Upper lobe of left lung (tissue), 6 donors: ENCODE data around the gene WNT5B. TPM values are rescaled to one million over a fixed set of nuclear protein-coding genes. Genes with fewer than 3 reads are reported as not detected.
A peak's percentile ranks its signal among the peaks of the same experiment; 100 is the strongest.

ENCODE experiments used
- ATAC-seq, 2 donors: fragments of 200-7000 bp; cut with Tn5 transposase; one replicate each; pipeline ENCODE4 v1.9.1; 2022; ENCODE audit warnings: mild to moderate bottlenecking in 2 of 2, moderate library complexity in 2 of 2; ENCODE audit not compliant: low FRiP score in 2 of 2
- DNase-seq, 2 donors: peaks; one replicate each; pipeline ENCODE4 v3.0.0-alpha.2; 2019 to 2020
- H3K27ac ChIP-seq, 4 donors: fragments of 200-600 bp; sonication (generic); one replicate each; pipeline ENCODE4 v1.5.1; 2016 to 2019
- H3K27me3 ChIP-seq, 4 donors: fragments of 200-600 bp; sonication (generic); one replicate each; pipeline ENCODE4 v1.5.1; 2017 to 2019
- H3K36me3 ChIP-seq, 4 donors: fragments of 200-600 bp; sonication (generic); one replicate each; pipeline ENCODE4 v1.5.1; 2016 to 2019
- H3K4me1 ChIP-seq, 4 donors: fragments of 200-600 bp; sonication (generic); one replicate each; pipeline ENCODE4 v1.5.1; 2018 to 2019
- H3K4me3 ChIP-seq, 4 donors: fragments of 200-600 bp; sonication (generic); one replicate each; pipeline ENCODE4 v1.5.1; 2017 to 2019; ENCODE audit warnings: mild to moderate bottlenecking in 2 of 4, moderate library complexity in 1 of 4
- H3K9me3 ChIP-seq, 4 donors: fragments of 200-600 bp; sonication (generic); one replicate each; pipeline ENCODE4 v1.5.1; 2018 to 2019
- CTCF ChIP-seq, 6 experiments: fragments of 450-650 bp in 4 of 6; fragments of 200-600 bp in 2 of 6; sonication (generic) in 2 of 6; IDR thresholded peaks; one replicate each; pipeline ENCODE4 v1.5.1; 2016 to 2019; ENCODE audit warnings: antibody characterized with exemption in 6 of 6
- EP300 ChIP-seq, 4 donors: sonication (generic); formaldehyde crosslinking; IDR thresholded peaks; one replicate each; pipeline ENCODE4 v1.5.1; 2017; ENCODE audit warnings: antibody characterized with exemption in 4 of 4, control low read depth in 2 of 4
- POLR2A ChIP-seq, 4 donors: fragments of 450-650 bp; IDR thresholded peaks; one replicate each; pipeline ENCODE4 v1.5.1; 2016 to 2017; ENCODE audit warnings: antibody characterized with exemption in 4 of 4, mild to moderate bottlenecking in 2 of 4
- POLR2AphosphoS5 ChIP-seq, 2 donors: sonication (generic); formaldehyde crosslinking; IDR thresholded peaks; one replicate each; pipeline ENCODE4 v1.5.1; 2017; ENCODE audit warnings: antibody characterized with exemption in 2 of 2
- WGBS, 2 donors: methylation state at CpG; one replicate each; pipeline ENCODE4 v1.1.5; 2017 to 2018; 5-methylcytosine and 5-hydroxymethylcytosine counted together
- total RNA-seq, 6 donors: library from RNA; depleted of rRNA in 4 of 6; stranded (reverse); fragments of >200 nt in 4 of 6; gene quantifications; one replicate each; pipeline versions ENCODE4 v1.1.0 to v1.2.1, GENCODE V29; 2016 to 2021
- donor health status: DM: no; HTN: no; CAD: no; lungs with moderate emphysema.
- donor health status: DM: no; HTN: yes; CAD: no; lungs with severe emphysema.

The WNT5B gene
- total RNA-seq, 6 donors from 2014 or later = 5.8 to 9.7 (median 7.0) TPM; not detected in 1

DNA sequence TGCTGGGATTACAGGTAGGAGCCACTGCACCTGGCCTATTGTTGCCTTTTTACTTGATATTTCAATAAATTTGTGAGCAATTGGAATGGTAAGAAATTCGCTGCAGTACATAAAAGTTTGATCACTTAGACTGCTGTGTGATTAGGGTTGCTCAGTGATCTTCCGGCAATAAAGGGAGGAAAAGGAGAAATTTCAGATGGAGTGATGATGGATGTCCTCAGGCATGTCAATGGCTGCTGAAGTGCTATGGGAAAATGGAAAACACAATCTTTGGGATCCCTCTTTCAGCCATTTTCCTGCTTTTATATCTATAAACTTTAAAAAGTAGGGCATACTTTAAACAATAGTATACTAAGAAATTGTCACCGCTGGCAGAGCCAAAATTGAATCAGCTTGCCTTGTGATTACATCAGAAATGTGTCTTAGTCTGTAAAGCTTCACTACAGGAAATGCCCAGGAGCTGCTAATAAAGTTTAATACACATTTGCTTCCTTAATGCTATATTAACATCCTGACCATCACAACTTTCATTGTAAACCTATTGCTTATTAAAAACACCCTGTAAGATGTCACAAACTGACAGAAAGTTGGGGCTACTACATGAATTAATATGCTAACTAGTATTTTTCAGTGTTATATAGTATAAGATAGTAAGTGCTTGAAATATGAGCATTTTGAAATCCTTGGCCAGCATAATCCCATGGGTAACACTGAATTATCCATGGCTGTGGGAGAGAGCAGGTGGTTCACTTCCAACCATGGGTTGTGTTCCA lies 20.9 kb upstream of the WNT5B start:
- 80 to 84% methylated on average over 3 of the region's 3 CpGs for WGBS, 2 donors
- Histone ChIP-seq H3K27me3 (no peaks in the 10 kb centered on the region), H3K4me3 (no peak overlapping the region), H3K4me1 (peaks cover 24 to 50% (median 31%) of the 10 kb centered on the region in 4 donors), H3K9me3 (no peaks in the 10 kb centered on the region), H3K27ac (peak overlapping the region in 2 of 4 donors; percentile 51 to 52), H3K36me3 (no peaks in the 10 kb centered on the region)
- TF ChIP-seq POLR2AphosphoS5 (IDR thresholded peaks at IDR 0.05) (no peak), EP300 (IDR thresholded peaks at IDR 0.05) (no peak), POLR2A (IDR thresholded peaks at IDR 0.05) (no peak), CTCF (IDR thresholded peaks at IDR 0.05) (no peak)
- DNase-seq (no peak), ATAC-seq (no peak)

DNA sequence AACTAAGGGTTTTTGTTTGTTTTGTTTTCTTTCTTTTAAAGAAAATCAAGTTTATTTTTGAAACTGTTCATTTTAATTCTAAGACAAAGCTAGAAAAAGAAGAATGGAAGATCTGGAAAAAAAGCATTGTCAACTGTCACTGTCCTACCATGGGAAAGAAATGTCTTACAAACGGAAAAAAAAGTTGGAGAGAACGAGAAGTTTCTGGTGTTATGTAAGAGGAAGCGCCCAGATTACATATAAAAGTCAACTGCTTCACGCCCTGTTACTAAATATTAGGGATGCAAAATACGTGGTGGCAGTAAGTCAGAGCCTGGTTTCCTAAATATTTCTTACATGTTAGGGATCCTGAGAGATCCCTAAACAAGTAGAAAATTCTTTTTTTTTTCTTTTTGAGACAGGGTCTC lies 20.3 kb upstream of the WNT5B start:
- TF ChIP-seq CTCF (IDR thresholded peaks at IDR 0.05) (no peak), EP300 (IDR thresholded peaks at IDR 0.05) (no peak), POLR2AphosphoS5 (IDR thresholded peaks at IDR 0.05) (no peak), POLR2A (IDR thresholded peaks at IDR 0.05) (no peak)
- peaks cover 24 to 50% (median 31%) of the 10 kb centered on the region in 4 donors for H3K4me1 ChIP-seq
- H3K36me3 ChIP-seq = no peaks in the 10 kb centered on the region
- no peak for DNase-seq
- ATAC-seq = no peak
- 29 to 38% methylated on average over 5 of the region's 5 CpGs for WGBS, 2 donors
- no peaks in the 10 kb centered on the region for H3K9me3 ChIP-seq
- peak overlapping the region in 2 of 4 donors; percentile 51 to 52 for H3K27ac ChIP-seq
- H3K4me3 ChIP-seq = no peak overlapping the region
- no peaks in the 10 kb centered on the region for H3K27me3 ChIP-seq

DNA sequence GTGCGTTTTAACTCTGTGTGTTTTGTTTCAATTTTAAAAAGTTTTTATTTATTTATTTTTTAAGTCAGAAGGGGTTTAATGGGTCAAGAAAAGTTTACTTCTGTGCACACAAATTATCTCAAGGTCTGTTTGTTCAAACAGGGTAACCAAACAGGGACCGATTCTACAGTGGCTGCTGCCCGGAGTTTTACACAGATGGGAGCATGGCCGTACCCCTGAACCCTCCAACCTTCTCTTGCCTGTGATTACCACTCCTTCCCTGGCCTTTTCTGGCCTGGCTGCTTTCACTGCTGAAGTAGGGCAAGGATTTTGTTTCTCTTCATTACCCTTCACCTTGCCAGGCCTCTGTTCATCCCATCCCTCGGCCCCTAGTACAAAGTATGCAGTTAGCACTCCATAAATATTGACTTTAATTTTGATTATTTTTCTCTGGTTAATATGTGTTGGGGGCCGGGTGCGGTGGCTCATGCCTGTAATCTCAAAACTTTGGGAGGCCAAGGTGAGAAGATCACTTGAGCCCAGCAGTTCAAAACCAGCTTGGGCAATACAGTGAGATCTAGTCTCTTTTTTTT lies 18.9 kb upstream of the WNT5B start:
- no peaks in the 10 kb centered on the region for H3K36me3 ChIP-seq
- no peak overlapping the region for H3K27ac ChIP-seq
- peaks cover 24 to 48% (median 30%) of the 10 kb centered on the region in 4 donors for H3K4me1 ChIP-seq
- ATAC-seq (no peak), DNase-seq (no peak)
- 76 to 80% methylated on average over 7 of the region's 7 CpGs for WGBS, 2 donors
- no peak overlapping the region for H3K4me3 ChIP-seq
- no peak for TF ChIP-seq POLR2AphosphoS5 (IDR thresholded peaks at IDR 0.05)
- no peak for TF ChIP-seq EP300 (IDR thresholded peaks at IDR 0.05)
- TF ChIP-seq POLR2A (IDR thresholded peaks at IDR 0.05) = no peak
- TF ChIP-seq CTCF (IDR thresholded peaks at IDR 0.05) = no peak
- no peaks in the 10 kb centered on the region for H3K27me3 ChIP-seq
- H3K9me3 ChIP-seq = no peaks in the 10 kb centered on the region

DNA sequence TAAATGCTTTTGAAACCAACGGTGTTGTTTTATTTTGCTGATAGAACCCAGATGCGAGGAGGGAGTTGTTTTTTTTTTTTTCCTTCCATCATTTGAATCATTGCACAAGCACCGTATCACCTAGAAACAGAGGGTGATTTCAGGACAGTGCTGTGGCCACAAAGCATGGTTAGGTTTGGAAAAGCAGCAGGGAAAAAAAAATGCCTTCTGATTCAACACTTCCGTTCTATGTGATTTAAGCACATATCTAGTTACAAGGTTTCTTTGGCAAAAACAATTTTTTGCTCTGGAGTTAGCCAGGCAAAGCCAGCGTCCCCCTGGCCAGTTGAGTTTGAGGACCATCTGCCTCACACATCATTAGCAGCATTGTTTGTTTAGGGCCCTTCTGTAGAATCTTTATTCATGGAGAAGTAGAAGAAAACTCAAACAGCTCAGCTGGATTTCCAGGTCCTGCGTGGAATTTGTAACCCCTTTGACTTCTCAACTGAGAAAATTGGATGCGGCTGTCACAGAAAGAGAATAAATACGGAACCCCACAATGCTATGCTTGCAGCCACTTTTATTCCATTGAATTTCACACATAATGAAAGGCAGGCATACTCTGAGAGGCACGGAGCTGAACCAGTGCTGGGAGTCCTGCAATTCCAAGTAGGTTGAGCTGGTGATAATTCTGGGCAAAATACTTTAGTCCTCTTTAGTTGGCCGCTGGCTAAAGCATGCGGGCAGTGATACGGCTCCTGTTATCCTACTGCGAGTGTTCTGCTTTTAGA lies 17.0 kb upstream of the WNT5B start:
- DNase-seq (no peak), ATAC-seq (no peak)
- Histone ChIP-seq H3K27ac (no peak overlapping the region), H3K9me3 (no peaks in the 10 kb centered on the region), H3K4me3 (no peak overlapping the region), H3K27me3 (no peaks in the 10 kb centered on the region), H3K36me3 (no peaks in the 10 kb centered on the region), H3K4me1 (peaks cover 13 to 30% (median 19%) of the 10 kb centered on the region in 4 donors)
- WGBS, 2 donors = 71 to 72% methylated on average over 13 of the region's 13 CpGs
- TF ChIP-seq EP300 (IDR thresholded peaks at IDR 0.05) = no peak
- TF ChIP-seq CTCF (IDR thresholded peaks at IDR 0.05) = no peak
- TF ChIP-seq POLR2AphosphoS5 (IDR thresholded peaks at IDR 0.05) = no peak
- TF ChIP-seq POLR2A (IDR thresholded peaks at IDR 0.05) = no peak
